Astrocyte of the cerebellum (primary cell): Measurements from ENCODE around the gene ERICH6B.

ENCODE experiments used
- DNase-seq: peaks from one replicate; pipeline ENCODE4 v3.0.0-alpha.2; 2011; ENCODE audit warnings: low read depth
- H3K4me3 ChIP-seq: 2 replicates; pipeline ENCODE4 v1.5.1; 2011; ENCODE audit warnings: mild to moderate bottlenecking, low read depth, low read length, moderate library complexity
- CTCF ChIP-seq: IDR thresholded peaks from 2 replicates; pipeline ENCODE4 v1.5.1; 2012; ENCODE audit warnings: low read length, low read depth, moderate library complexity, mild to moderate bottlenecking; ENCODE audit errors: missing control alignments
- in situ Hi-C: cut with HindIII; loops from 2 replicates; pipeline ENCODE4 v1.10.0; 2017; ENCODE audit warnings: low sequenced_read_pairs

Gene ERICH6B

GRCh38 chr13:45545686-45546409 lies 69.7 kb downstream of the ERICH6B start:
- no peak for DNase-seq
- in situ Hi-C loops = no loop called here
- H3K4me3 ChIP-seq = no peak overlapping the region

GRCh38 chr13:45544520-45544919 lies 71.0 kb downstream of the ERICH6B start:
- DNase-seq = no peak
- in situ Hi-C loops = no loop called here
- TF ChIP-seq CTCF = no peak
- no peak overlapping the region for H3K4me3 ChIP-seq

More at GRCh38 chr13:45545686-45546409, 69.7 kb downstream of the ERICH6B start:
- TF ChIP-seq CTCF = no peak

- TF ChIP-seq CTCF = no peak
- H3K4me3 ChIP-seq = no peak overlapping the region
- no peak for DNase-seq
- in situ Hi-C loops = no loop called here
Measured at GRCh38 chr13:45542878-45543277, 72.7 kb downstream of the ERICH6B start.

- H3K4me3 ChIP-seq = no peak overlapping the region
- no peak for DNase-seq
- TF ChIP-seq CTCF = no peak
- in situ Hi-C loops = no loop called here
Measured at GRCh38 chr13:45542391-45542790, 73.1 kb downstream of the ERICH6B start.

- no peak overlapping the region for H3K4me3 ChIP-seq
- no peak for TF ChIP-seq CTCF
- in situ Hi-C loops = no loop called here
- DNase-seq = no peak
Measured at GRCh38 chr13:45541806-45542205, 73.7 kb downstream of the ERICH6B start.

GRCh38 chr13:45540864-45541263 lies 74.7 kb downstream of the ERICH6B start:
- TF ChIP-seq CTCF = no peak
- no peak overlapping the region for H3K4me3 ChIP-seq
- in situ Hi-C loops = no loop called here
- no peak for DNase-seq
